GM18951 (cell line): ENCODE measurements around the gene PCBP3.

Source experiments
- POLR2A ChIP-seq: IDR thresholded peaks from 4 replicates; pipeline ENCODE4 v1.6.1; 2011; ENCODE audit warnings: mild to moderate bottlenecking; ENCODE audit not compliant: insufficient read length, insufficient read depth; ENCODE audit errors: extremely low read depth
- in situ Hi-C: fragments of 300-500 bp; cut with MboI; formaldehyde crosslinking; loops from one replicate; pipeline ENCODE4 v1.12.0; 2022; ENCODE audit warnings: low sequenced_read_pairs, mixed read lengths, inconsistent platforms; ENCODE audit not compliant: unreplicated experiment

The PCBP3 gene

DNA sequence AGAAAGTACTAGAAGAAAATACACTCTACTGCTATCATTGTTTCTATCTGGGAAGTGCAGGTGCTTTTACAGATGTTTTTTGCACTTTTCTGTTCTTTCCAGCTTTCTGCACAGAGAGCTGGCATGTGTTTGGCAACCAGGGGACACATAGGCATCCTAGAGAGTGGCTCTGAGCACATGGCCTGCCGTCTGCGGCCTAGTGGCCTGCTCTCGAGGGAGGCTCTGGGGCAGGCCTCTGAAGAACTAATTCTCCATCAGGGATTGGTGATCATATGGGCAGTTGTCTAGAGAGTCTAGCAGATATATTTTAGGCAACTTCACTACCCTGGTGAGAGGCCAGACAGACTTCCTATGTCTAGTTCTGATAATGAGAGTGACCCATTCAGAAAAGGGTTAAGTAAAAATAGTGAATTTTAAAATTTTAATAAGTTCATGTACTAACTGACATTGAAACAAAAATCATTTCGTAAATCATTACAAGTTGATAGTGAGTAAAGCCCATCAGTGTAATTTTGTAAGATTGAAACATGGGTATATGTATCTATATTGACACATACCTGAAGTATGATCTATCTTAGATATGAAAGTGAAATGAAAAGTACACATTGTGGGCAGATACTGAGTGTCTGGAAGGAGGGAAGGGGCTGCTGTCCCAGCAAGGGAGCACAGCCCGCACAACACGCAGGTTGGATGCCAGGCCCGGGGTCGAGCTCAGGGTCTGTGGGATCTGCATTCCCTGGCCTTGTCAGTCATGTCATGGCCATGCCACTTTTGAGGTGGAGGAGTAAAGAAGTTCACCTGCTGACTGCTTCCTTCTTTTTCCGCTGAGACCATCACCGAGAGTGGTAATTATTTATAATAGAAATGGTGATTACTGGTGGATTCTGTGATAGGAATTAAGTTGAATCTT, 79.8 kb downstream of the PCBP3 start:
- in situ Hi-C loops, result no loop called here

GRCh38 chr21:45724345-45724961, 80.9 kb downstream of the PCBP3 start:
- no peak for TF ChIP-seq POLR2A
- in situ Hi-C loops, result no loop called here

More for the DNA sequence above, 79.8 kb downstream of the PCBP3 start:
- TF ChIP-seq POLR2A, result no peak

- no peak for TF ChIP-seq POLR2A
- in situ Hi-C loops, result no loop called here
Observed at GRCh38 chr21:45724994-45725843, 81.7 kb downstream of the PCBP3 start.

DNA sequence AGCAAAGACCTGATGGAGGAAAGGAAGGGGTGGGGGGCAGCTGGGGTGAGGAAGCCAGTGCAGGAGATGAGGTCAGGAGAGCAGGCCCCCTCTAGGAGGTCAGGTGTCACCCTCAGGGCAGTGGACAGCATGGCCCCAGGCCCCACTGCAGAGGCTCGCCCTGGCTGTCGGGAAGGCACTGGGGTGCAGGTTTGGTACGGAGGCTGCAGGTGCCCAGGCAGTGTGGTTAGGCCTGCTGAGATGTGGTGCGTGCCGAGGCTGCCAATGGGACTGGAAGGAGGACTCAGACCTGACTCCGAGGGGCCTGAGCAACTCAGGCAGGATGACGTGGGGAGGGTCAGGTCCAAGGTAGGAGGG, 82.3 kb downstream of the PCBP3 start:
- in situ Hi-C loops, result no loop called here
- no peak for TF ChIP-seq POLR2A

DNA sequence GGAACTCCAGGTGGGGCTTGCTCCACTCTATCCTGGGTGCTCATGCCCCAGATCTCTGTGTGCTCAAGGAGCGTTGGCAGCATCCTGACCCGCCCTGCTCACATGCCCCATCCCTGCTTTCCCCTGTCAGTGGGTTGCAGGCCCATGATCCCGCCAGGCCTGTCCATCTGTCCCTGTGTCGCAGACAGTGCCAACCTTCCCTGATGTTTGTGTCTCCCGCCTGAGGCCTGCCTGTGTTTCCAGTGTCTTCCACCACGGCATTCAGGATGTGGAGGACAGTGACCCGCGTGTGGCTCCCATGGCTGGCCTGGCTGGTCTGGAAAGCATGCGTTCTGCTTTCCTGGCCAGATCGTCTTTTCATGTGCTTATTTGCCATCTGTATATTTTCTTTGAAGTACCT, 82.9 kb downstream of the PCBP3 start:
- TF ChIP-seq POLR2A, result no peak
- in situ Hi-C loops, result no loop called here

DNA sequence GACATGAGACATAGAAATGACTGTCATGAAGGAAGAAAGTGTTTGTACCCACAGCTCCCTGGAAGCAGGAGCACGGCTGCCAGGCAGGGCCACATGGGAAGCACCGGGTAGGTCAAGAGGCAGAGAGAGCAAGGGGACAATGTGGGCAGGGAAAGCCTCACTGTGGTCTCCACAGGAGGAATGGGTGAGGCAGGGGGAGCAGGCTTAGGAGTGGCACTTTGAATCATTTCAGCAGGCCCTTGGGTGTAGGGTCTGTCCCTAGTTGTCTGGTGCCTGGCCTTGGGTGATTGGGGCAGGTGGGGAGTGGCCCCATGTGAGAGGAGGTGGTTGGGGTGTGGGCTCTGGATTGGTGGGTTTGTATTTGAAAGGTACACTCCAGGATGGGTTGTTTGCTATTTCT, 83.9 kb downstream of the PCBP3 start:
- no peak for TF ChIP-seq POLR2A
- in situ Hi-C loops, result no loop called here

DNA sequence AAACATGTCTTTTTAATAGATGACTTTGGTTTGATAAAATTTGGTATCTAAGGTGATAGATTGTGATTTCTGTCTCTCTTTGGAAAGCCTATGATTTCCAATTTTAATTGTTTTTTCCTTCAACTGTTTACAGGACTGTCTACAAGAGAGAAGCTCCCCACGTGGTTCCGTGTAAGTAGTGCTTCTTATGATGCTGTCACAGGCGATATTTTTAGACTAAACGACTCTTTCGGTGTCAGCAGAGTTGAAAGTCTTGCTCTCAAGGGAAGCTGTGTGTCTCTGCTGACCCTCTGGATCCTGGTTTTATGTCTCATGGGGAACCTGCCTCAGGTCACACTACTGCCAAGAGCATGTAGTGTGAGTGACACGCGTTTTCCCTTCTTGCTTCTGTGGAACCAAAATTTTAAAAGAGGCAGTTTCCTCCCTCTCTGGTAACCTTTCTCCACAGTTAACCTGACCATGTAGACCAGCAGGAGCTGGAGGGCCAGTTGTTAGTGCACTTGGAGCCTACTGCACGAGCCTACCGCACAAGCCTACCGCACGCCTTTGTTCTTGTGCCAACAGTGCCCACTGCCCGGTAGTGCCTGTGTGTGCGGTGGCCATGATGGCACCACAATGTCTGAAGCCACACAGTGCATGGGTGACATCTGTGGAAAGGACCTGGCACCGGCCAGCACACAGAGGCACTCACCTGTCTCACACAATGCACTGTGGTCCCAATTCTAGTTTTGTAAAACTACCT, 91.9 kb downstream of the PCBP3 start:
- in situ Hi-C loops, result no loop called here
- TF ChIP-seq POLR2A, result no peak

DNA sequence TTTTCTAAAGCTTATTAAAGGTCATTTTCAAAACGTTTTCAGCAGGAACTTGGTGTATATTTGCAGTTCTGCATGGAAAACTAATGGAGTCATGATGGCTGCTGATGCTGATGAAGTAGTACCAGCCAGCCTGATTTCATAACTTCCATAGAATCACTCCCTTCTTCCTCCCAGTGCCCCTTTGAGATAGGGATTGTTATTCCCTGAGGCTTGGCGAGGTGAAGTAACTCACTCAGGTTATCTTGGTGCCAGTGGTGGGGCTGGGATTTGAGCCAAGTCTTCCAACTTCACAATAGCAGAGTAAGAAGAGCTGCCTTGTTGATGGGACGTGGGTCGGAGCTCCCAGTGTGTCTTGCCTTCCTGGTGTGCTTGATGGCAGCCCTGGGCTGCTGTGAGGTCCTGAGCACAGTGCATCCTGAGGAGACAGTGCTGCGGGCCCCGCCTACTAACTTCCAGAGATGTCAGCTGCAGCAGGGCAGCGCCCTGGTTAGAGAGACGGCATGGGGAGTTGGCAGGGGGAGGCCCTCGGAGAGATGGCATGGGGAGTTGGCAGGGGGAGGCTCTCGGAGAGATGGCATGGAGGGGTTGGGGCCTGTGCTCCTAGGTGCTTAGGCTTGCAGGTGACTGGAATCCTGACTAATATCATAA, 92.6 kb downstream of the PCBP3 start:
- in situ Hi-C loops, result no loop called here
- no peak for TF ChIP-seq POLR2A

GRCh38 chr21:45736690-45737484, 93.4 kb downstream of the PCBP3 start:
- no peak for TF ChIP-seq POLR2A
- in situ Hi-C loops, result no loop called here

DNA sequence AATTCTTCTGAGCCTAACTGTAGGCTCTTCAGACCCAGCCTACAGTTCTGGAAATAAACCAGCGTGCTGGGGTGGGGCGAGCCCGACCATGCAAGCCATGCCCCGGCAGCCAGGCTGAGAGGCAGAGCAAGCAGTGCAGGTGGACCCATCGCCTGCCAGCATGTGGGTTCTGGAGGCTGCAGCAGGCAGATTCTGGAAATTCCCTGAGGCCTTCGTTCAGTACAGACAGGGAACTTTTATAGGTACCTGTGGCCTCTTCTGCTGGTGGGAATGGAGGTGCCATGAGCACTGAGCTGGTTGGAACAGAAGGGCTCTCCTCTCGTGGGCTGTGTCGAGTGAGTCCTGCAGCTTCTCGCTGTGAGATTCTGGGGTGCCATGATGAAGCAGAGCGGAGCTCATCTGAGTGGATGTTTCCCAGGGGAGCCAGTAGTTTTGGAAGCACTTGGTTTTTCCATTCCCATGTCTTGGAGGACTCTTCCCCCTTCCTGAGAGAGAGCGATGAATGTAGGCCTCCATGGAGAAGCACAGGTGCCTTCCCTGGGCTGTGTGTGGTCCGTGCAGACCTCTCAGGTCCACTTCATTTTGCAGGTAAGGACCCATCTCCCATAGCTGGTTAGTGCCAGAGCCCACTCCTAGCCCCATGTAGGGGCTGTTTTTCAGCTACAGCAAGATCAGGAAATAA, 94.1 kb downstream of the PCBP3 start:
- TF ChIP-seq POLR2A, result no peak
- in situ Hi-C loops, result no loop called here
